ENCODE results near the gene OPHN1. TPM values are rescaled to one million over a fixed set of nuclear protein-coding genes. Genes with fewer than 3 reads are reported as not detected.

OPHN1 gene
- total and polyA plus RNA-seq, 2 experiments from 2014 or later, result 2.2 to 3.8 TPM

DNA sequence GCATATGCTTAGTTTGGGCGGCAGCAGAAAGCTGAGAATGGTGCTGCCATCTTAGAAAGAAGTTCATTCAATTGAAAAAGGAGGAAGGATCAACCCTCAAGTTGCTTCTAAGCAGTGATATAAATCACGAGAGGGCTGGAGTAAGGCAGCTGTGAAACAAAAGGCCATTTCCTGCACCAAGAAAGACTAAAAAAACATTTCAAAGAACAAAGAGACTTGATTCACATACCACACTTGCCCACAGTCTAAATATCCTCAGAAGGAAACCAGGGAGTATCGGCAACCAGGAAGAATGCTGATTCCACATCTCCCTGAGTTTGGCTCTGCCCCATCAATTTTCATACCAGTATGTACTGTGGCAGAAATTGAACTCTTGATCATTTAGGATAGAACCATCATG, 240.1 kb downstream of the OPHN1 start:
- no peak overlapping the region for H3K4me2 ChIP-seq
- Mint-ChIP-seq H3K4me1 (peaks cover 6% of the 10 kb centered on the region; the same call in 1 of the 3 replicates), H3K27me3 (ENCODE audit: insufficient read depth, low read depth, poor library complexity) (no peaks in the 10 kb centered on the region), H3K9me3 (no peaks in the 10 kb centered on the region), H3K4me3 (no peak overlapping the region), H3K27ac (no peak overlapping the region), H3K36me3 (ENCODE audit: low read depth) (no peaks in the 10 kb centered on the region)
- H3K27ac ChIP-seq (ENCODE audit: low read depth), result no peak overlapping the region
- no peaks in the 10 kb centered on the region for H3F3A ChIP-seq (replicated peaks; ENCODE audit: low read depth)
- H3K4me3 ChIP-seq, result no peak overlapping the region
- no peaks in the 10 kb centered on the region for H4K20me1 ChIP-seq (replicated peaks; ENCODE audit: insufficient read depth)
- ATAC-seq (no peak), DNase-seq (ENCODE audit: low spot score) (no peak)
- H3K4me1 ChIP-seq (ENCODE audit: insufficient read depth), result 0 out of 2 replicates have a peak, but pooled peaks cover 4% of the 10 kb centered on the region
- no peaks in the 10 kb centered on the region for H3K9me2 ChIP-seq (ENCODE audit: insufficient read depth)
- H3K27me3 ChIP-seq (ENCODE audit: insufficient read depth), result no peaks in the 10 kb centered on the region
- TF ChIP-seq, protein P1, sequence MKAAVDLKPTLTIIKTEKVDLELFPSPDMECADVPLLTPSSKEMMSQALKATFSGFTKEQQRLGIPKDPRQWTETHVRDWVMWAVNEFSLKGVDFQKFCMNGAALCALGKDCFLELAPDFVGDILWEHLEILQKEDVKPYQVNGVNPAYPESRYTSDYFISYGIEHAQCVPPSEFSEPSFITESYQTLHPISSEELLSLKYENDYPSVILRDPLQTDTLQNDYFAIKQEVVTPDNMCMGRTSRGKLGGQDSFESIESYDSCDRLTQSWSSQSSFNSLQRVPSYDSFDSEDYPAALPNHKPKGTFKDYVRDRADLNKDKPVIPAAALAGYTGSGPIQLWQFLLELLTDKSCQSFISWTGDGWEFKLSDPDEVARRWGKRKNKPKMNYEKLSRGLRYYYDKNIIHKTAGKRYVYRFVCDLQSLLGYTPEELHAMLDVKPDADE (IDR thresholded peaks at IDR 0.05), result no peak
- TF ChIP-seq, protein P2, sequence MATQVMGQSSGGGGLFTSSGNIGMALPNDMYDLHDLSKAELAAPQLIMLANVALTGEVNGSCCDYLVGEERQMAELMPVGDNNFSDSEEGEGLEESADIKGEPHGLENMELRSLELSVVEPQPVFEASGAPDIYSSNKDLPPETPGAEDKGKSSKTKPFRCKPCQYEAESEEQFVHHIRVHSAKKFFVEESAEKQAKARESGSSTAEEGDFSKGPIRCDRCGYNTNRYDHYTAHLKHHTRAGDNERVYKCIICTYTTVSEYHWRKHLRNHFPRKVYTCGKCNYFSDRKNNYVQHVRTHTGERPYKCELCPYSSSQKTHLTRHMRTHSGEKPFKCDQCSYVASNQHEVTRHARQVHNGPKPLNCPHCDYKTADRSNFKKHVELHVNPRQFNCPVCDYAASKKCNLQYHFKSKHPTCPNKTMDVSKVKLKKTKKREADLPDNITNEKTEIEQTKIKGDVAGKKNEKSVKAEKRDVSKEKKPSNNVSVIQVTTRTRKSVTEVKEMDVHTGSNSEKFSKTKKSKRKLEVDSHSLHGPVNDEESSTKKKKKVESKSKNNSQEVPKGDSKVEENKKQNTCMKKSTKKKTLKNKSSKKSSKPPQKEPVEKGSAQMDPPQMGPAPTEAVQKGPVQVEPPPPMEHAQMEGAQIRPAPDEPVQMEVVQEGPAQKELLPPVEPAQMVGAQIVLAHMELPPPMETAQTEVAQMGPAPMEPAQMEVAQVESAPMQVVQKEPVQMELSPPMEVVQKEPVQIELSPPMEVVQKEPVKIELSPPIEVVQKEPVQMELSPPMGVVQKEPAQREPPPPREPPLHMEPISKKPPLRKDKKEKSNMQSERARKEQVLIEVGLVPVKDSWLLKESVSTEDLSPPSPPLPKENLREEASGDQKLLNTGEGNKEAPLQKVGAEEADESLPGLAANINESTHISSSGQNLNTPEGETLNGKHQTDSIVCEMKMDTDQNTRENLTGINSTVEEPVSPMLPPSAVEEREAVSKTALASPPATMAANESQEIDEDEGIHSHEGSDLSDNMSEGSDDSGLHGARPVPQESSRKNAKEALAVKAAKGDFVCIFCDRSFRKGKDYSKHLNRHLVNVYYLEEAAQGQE (IDR thresholded peaks at IDR 0.05; ENCODE audit: unreplicated experiment), result no peak
- TF ChIP-seq JUNB (IDR thresholded peaks at IDR 0.05; ENCODE audit: unreplicated experiment) (no peak), ZNF114 (CRISPR knock-in tag; IDR thresholded peaks at IDR 0.05) (no peak), NANOG (IDR thresholded peaks at IDR 0.05; ENCODE audit: borderline replicate concordance) (no peak)
- H3K36me3 ChIP-seq (ENCODE audit: insufficient read depth), result no peaks in the 10 kb centered on the region
- H2AFZ ChIP-seq, result no peak overlapping the region
- H3K79me2 ChIP-seq (replicated peaks; ENCODE audit: insufficient read depth), result no peaks in the 10 kb centered on the region

DNA sequence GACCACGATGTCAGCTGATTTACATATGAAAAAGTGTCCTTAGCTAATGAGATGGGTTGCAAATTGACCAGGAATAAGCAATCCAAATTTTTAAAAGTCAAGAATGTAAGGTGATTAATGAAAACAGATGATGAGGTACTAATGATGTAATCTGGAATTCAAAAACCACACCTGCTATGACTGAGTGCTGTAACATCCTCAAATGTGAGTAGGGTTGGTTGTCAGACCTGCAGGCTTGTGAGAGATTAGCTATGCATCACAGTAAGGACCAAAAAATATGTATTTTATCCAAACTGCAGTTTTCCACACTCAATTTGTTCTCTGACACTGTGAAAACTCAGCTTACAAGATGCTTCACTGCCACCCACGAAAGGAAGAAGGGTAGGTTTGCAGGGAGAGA, 242.5 kb downstream of the OPHN1 start:
- Histone ChIP-seq H3K9me2 (ENCODE audit: insufficient read depth) (no peaks in the 10 kb centered on the region), H3K4me2 (no peak overlapping the region), H2AFZ (no peak overlapping the region), H3K79me2 (replicated peaks; ENCODE audit: insufficient read depth) (no peaks in the 10 kb centered on the region), H3K36me3 (ENCODE audit: insufficient read depth) (no peaks in the 10 kb centered on the region), H3K27ac (ENCODE audit: low read depth) (no peak overlapping the region), H3K27me3 (ENCODE audit: insufficient read depth) (no peaks in the 10 kb centered on the region), H3F3A (replicated peaks; ENCODE audit: low read depth) (no peaks in the 10 kb centered on the region), H4K20me1 (replicated peaks; ENCODE audit: insufficient read depth) (no peaks in the 10 kb centered on the region), H3K4me3 (no peak overlapping the region), H3K4me1 (ENCODE audit: insufficient read depth) (no peaks in the 10 kb centered on the region)
- TF ChIP-seq, protein P1 (IDR thresholded peaks at IDR 0.05), result no peak
- TF ChIP-seq, protein P3, sequence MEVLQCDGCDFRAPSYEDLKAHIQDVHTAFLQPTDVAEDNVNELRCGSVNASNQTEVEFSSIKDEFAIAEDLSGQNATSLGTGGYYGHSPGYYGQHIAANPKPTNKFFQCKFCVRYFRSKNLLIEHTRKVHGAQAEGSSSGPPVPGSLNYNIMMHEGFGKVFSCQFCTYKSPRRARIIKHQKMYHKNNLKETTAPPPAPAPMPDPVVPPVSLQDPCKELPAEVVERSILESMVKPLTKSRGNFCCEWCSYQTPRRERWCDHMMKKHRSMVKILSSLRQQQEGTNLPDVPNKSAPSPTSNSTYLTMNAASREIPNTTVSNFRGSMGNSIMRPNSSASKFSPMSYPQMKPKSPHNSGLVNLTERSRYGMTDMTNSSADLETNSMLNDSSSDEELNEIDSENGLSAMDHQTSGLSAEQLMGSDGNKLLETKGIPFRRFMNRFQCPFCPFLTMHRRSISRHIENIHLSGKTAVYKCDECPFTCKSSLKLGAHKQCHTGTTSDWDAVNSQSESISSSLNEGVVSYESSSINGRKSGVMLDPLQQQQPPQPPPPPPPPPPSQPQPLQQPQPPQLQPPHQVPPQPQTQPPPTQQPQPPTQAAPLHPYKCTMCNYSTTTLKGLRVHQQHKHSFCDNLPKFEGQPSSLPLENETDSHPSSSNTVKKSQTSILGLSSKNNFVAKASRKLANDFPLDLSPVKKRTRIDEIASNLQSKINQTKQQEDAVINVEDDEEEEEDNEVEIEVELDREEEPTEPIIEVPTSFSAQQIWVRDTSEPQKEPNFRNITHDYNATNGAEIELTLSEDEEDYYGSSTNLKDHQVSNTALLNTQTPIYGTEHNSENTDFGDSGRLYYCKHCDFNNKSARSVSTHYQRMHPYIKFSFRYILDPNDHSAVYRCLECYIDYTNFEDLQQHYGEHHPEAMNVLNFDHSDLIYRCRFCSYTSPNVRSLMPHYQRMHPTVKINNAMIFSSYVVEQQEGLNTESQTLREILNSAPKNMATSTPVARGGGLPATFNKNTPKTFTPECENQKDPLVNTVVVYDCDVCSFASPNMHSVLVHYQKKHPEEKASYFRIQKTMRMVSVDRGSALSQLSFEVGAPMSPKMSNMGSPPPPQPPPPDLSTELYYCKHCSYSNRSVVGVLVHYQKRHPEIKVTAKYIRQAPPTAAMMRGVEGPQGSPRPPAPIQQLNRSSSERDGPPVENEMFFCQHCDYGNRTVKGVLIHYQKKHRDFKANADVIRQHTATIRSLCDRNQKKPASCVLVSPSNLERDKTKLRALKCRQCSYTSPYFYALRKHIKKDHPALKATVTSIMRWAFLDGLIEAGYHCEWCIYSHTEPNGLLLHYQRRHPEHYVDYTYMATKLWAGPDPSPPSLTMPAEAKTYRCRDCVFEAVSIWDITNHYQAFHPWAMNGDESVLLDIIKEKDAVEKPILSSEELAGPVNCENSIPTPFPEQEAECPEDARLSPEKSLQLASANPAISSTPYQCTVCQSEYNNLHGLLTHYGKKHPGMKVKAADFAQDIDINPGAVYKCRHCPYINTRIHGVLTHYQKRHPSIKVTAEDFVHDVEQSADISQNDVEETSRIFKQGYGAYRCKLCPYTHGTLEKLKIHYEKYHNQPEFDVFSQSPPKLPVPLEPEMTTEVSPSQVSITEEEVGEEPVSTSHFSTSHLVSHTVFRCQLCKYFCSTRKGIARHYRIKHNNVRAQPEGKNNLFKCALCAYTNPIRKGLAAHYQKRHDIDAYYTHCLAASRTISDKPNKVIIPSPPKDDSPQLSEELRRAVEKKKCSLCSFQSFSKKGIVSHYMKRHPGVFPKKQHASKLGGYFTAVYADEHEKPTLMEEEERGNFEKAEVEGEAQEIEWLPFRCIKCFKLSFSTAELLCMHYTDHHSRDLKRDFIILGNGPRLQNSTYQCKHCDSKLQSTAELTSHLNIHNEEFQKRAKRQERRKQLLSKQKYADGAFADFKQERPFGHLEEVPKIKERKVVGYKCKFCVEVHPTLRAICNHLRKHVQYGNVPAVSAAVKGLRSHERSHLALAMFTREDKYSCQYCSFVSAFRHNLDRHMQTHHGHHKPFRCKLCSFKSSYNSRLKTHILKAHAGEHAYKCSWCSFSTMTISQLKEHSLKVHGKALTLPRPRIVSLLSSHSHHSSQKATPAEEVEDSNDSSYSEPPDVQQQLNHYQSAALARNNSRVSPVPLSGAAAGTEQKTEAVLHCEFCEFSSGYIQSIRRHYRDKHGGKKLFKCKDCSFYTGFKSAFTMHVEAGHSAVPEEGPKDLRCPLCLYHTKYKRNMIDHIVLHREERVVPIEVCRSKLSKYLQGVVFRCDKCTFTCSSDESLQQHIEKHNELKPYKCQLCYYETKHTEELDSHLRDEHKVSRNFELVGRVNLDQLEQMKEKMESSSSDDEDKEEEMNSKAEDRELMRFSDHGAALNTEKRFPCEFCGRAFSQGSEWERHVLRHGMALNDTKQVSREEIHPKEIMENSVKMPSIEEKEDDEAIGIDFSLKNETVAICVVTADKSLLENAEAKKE (CRISPR knock-in tag; IDR thresholded peaks at IDR 0.05), result no peak
- TF ChIP-seq EZH2 (IDR thresholded peaks at IDR 0.05; ENCODE audit: low read depth, unreplicated experiment) (no peak), STAT1 (IDR thresholded peaks at IDR 0.05; ENCODE audit: unreplicated experiment) (no peak)
- ATAC-seq, result no peak
- Mint-ChIP-seq H3K4me3 (no peak overlapping the region), H3K9me3 (no peaks in the 10 kb centered on the region), H3K27ac (no peak overlapping the region), H3K36me3 (ENCODE audit: low read depth) (no peaks in the 10 kb centered on the region; the same call in 2 of the 3 replicates), H3K27me3 (ENCODE audit: insufficient read depth, low read depth, poor library complexity) (no peaks in the 10 kb centered on the region), H3K4me1 (no peaks in the 10 kb centered on the region)
- DNase-seq (ENCODE audit: low spot score), result no peak
